Ovary (tissue), 3 donors: ENCODE results near the gene STK10.

ENCODE experiments used
- CTCF ChIP-seq, 3 donors: fragments of 450-650 bp in 2 of 3; fragments of 200-600 bp in 1 of 3; IDR thresholded peaks; one replicate each; pipeline versions ENCODE4 v1.5.1 to v1.8.0; 2016 to 2022; ENCODE audit warnings: antibody characterized with exemption in 3 of 3, mild to moderate bottlenecking in 1 of 3
- POLR2A ChIP-seq: fragments of 450-650 bp; IDR thresholded peaks from one replicate; pipeline ENCODE4 v1.6.1; 2017; ENCODE audit warnings: antibody characterized with exemption, mild to moderate bottlenecking, moderate library complexity
- donor health status: DM: no; HTN: no; CAD: no.

- TF ChIP-seq POLR2A, result no peak
- no peak for TF ChIP-seq CTCF (IDR thresholded peaks at IDR 0.05)
Measured at GRCh38 chr5:172149073-172149472, 39.0 kb downstream of the STK10 start.
